ENCODE data around the gene CCR7. TPM values are rescaled to one million over a fixed set of nuclear protein-coding genes. Genes with fewer than 3 reads are reported as not detected.

The CCR7 gene
- polyA plus RNA-seq, 3 donors = 0.24 to 0.65 (median 0.54) TPM

DNA sequence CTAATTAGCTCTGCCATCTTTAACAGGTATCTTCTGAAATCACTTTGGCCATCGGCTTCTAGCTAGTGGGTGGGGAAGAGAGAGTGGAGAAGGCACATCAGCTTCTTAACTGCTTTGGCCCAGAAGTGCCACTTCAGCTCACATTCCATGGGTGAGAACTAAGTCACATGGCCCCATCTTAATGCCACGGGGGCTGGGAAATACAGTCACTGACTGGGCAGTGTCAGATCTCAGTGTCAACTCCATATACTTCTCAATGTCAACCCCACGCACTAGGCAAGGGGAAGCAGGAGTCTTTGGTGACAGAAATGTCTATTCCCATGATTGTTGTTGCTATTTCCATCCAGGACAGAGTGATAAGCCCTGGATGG is 29.4 kb downstream of the CCR7 start:
- no peak for DNase-seq

DNA sequence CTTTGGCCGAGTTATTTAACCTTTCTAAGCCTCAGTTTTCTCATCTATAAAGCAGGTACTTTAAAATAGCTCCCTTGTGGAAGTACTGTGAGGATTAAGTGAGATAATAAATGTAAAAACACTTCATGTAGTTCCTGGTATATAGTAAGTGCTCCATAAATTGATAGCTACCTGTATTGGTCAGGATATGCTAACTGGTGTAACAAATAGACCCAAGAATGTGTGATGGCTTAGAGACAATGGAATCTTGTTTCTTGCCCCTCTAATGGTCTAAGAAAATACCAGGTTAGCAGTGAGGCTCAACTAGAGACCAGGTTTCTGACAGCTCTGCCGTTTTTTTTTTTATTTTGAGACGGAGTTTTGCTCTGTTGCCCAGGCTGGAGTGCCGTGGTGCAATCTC is 29.8 kb downstream of the CCR7 start:
- DNase-seq = no peak

DNA sequence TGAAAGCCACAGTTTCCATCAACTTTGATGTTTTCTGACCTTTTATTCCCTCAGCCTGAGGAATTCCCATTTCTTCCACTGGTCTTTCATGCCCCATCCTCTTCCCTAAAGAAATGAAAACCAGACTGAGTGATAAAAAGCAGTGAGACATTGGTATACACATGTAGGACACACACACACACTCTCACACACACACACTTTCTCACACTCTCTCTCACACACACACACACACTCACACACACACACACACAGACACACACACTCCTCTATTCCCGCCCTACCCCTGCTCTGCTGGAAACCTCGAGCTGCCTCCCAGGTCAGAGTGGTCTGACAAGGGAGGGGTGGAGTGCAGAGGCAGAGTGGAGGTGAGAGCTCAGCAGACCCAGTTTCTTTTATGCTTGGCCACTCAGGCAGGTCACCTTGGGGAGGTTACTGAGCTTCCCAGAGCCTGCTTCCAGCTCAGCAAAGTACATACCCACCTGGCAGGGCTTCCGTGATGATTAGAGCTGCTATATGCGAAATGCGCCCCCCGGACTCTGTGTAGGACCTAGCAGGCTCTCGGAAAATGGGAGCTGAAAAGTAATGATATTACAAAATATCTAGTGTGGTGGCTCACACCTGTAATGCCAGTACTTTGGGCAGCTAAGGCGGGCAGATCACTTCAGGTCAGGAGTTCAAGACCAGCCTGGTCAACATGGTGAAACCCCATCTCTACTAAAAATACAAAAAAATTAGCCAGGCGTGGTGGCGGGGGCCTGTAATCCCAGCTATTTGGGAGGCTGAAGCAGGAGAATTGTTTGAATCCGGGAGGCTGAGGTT is 30.7 kb downstream of the CCR7 start:
- DNase-seq = no peak

DNA sequence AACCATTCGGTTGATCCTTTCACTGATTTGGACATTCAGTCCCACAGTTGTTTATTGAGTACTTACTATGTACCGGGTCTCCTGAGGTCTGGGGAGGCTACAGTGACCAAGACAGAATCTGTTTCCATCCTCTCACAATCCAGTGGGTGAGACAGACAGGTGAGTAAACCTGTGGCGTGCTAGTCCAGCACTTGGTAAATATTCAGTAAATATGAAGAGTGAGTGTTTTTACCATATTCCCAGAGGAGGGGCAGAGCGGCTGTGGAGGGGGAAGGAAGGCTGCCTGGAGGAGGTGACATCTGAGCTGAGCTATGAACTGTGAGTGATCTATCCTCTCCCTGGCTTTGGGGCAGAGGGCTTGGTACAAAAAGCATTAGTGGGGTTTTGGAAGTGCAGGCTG is 31.4 kb downstream of the CCR7 start:
- no peak for DNase-seq

DNA sequence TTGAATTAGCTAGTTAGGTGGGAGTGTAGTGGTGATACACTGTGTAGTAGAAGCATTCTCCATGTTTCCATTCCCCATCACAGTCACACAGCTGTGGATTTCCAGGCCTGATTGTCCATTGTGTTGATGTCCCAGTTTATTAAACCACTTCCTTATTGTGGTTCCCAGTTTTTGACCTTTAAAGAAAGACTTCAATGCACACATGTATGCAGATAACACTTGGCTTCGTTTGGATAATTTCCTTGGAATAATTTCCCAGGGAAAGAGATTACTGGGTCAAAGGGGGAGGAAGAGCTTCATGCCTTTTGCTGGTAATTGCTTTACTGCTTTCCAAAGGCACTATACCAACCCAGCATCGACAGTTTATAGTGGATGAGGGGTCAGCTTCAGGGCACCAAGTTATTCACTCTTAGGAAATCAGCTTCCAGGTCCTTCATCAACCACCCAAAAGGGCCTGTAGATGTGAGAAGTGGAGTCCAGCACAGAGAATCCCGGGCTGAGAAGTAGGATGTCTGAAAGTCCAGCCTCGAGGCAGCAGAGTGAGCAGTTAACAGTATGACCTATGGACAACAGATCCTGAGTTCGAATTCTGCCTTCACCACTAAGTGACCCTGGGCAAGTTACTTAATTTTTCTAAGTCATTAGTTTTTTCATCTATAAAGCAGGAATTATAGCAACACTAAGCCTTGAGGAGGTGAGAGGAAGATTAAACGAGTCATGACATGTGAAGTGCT is 32.6 kb downstream of the CCR7 start:
- no peak for DNase-seq

DNA sequence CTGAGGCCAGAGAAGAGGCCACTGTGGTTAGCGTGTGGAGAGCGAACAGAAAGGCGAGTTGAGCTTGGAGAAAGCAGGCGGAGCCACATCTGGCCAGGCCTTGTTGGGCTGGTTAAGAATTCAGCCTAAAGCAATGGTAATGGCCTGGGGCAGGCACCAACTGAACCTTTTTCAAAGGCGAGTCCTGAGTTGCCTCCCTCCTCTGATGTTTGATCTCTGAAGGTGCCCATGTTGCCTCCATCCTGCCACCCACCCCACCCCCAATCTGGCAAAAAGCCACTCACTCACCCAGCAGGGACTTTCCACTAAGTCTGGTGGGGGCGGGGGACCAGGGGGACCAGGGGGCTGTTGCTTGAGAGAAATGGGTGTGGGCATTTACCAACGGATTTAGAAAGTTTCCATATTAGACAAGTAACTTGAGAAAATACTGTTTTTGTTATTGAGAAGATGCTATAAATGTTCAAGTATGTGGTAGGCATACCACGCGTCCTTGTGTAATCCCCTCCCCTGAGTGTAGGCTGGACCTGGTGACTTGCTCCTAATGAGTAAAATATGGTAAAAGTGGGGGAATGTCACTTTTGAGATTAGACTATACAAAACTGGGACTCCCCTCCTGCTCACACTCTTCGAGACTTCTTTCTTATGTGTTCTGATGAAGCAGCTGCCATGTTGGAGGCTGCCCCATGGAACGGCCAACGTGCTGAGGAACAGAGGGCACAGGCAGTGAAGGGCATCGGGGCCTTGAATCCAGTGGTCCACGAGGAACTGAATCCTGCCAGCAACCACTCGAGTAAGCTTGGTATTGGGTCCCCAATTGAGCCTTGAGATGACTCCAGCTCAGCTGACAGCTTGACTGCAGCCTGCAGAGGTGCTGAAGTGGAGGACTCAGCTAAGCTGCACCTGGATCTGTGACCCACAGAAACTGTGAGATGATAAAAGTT is 34.0 kb downstream of the CCR7 start:
- DNase-seq = no peak

DNA sequence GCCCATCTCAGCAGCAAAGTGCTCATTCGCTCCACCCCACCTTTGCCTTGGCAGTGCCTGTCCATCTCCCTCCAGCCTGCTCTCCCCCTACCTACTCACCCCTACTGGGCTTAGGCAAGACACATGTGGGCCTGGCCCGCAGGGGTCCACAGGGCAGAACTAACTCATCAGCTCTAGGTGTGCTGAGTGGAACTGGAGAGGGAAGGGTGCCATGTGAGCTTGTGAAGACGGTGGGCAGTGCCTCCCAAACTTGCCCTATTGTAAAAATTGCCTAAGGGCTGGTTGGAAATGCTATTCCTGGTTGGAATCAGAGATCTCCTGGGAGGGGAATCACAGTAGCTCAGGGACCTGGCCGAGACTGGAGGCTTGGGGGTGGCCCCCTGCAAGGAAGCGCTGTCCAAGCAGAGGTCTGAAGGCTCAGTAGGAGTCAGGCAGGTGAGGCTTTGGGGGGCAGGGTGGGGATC is 34.7 kb downstream of the CCR7 start:
- DNase-seq = no peak

DNA sequence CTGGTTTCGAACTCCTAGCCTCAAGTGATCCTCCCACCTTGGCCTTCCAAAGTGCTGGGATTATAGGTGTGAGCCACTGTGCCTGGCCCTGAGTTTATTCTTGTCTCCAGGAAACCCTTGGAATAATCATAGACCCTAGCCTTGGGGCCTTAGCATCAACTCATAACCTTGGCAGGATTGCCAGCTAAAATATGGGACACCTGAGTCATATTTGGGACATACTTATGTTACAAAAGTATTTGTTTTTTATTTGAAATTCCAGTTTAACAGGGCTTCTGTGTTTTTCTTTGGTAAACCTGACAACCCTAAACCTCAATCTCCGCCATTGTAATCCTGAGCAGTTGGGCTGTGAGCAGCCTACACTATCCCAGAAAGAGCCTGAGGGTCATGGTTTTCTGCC is 35.3 kb downstream of the CCR7 start:
- no peak for DNase-seq

DNA sequence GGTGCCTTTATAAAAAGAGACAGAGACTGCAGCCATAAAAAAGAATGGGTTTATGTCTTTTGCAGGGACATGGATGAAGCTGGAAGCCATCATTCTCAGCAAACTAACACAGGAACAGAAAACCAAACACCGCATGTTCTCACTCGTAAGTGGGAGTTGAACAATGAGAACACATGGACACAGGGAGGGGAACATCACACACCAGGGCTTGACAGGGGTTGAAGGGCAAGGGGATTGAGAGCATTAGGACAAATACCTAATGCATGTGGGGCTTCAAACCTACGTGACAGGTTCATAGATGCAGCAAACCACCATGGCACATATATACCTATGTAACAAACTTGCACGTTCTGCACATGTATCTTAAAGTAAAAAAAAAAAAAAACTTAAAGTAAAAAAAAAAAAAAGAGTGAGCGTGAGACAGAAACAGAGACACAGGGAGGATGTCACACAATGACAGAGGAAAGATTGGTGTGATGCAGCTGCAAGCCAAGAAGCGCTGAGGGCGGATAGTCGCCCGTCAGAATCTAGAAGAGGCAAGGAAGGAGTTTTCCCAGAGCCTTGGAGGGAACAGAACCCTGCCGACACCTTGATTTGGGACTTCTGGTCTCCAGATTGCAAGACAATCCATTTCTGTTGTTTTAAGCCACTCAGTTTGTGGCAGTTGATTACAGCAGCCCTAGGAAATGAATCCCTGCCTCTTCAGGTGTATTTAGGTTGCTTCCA is 36.4 kb downstream of the CCR7 start:
- DNase-seq = no peak

DNA sequence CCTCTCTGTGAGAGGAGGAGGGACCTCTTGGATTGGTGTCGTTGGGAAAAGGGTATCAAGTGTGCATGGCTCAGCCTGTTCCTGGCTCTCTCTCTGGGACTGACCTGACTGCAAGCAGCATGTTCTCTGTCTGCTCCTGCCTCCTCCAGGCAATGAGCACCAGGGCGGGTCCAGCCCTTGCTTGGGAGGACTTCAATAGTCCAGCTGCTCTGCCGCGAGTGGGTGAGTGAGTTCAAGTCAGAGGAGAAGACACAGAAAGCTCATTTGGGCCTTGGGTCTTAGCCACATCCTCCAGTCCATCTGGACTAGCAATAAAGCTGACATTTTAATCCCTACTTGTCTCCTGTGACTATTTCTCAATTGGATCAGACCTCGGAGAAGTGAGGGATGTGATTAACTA is 38.6 kb downstream of the CCR7 start:
- no peak for DNase-seq

DNA sequence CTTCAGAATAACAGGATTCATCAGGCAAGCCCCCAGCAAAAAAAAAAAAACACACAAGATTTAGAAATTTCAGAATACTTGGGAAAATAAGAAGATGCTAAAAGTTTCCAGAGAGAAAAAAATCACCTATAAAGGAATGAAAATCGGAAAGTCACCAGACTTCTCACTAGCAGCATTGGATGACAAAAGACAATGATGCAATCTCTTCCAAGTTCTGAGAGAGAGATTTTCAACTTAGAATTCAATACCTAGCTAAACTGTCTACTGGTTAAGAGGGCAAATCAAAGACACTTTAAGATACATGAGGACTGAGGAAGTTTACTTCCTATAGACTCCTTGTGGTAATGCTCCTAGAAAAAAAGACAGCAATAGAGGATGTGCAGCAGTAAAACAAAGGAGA is 40.0 kb downstream of the CCR7 start:
- DNase-seq = no peak

DNA sequence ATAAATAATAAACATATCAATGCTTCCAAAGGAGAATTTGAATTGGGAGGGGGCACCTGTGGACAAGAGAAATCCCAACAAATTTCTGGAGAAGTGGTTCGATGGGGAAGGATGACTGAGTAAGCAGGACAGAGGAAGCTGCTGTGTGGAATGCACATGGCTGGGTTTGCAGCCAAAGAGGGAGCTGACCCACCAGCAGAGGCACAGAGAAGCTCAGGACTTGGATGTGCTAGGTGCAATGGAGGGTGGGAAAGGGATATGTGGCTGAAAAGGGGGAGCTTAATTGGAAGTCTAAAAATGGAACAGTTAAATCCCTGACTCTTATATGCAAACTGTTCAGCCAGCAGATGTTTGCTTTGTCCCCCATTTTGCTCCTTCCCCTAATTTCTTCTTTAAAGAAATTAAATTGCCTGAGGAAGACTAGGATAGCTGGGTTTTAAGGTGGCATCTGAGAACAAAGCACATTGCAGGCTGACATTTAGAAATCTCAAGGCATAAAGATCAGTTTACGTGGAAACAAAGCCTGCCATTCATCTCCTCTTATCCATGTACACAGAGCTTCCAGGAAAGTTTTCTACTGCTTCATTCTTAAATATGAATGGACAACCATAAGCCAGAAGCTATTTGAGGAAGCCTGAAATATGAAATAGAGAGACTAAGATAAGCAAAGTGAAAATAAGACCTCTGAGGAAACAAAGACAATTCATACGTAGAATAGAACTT is 40.9 kb downstream of the CCR7 start:
- DNase-seq = no peak

DNA sequence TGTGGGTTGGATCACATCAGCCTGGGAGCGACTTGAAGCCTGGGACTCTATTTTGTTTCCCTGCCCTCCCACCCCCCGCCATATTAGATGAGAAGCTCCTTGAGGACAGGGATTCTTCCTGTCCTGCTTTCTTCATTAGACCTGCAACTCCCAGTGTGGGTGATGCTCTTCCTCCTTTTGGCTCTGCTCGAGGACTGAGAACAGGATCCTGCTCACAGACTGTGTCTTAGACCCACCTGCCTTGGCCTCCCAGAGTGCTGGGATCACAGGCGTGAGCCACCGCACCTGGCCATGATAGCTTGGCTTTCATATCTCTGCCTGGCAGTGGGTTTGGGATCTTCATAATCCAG is 42.3 kb downstream of the CCR7 start:
- DNase-seq = no peak

DNA sequence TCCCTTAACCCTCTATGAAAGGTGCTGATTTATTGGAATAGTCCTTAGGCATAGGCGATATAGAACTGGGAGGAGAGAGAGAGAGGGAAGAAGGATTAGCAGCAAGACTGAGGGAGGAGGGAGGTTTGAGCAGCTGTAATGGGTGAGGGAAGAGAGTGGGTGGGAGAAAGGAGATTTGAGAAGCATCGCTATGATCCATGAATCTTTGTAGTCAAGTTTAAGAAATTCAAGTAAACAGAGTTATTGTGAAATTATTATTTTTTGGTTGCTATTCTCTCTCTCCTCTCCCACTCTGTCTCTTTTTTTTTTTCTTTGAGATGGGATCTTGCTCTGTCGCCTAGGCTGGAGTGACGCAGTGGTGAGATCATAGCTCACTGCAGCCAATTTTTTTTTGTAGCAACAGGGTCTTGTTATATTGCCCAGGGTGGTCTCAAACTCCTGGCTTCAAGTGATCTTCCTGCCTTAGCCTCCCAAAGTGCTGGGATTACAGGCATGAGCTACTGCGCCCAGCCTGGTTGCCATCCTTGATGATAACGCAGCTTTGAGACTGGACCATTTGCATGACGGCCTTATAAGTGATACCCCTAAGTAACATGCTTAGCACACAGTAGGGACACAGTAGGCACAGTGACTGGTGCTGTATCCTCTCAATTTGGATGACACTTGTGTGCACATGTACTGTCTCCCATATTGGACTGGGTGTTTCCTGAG is 42.9 kb downstream of the CCR7 start:
- DNase-seq = no peak

DNA sequence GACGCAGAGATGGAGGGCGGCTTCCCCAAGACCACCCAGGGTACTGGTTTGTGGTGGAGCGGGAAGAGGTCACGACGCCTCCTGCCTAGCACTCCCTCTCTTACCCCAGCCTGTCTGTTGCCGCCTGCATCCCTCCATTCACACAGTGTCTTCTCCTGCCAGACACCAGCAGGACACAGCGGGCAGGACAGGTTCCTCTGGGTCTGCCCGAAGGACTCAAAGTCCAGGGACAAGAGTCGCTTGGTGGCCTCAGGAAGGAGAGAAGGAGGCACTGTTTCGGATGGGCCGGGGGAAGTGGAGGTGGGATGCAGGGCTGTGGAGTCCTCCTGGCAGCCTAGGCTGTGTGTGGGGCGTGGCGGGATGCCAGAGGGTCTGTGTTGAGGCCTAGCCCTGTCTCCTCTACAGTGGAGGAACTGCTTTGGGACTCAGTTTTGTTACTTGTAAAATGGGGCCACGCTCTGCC is 44.2 kb downstream of the CCR7 start:
- no peak for DNase-seq

DNA sequence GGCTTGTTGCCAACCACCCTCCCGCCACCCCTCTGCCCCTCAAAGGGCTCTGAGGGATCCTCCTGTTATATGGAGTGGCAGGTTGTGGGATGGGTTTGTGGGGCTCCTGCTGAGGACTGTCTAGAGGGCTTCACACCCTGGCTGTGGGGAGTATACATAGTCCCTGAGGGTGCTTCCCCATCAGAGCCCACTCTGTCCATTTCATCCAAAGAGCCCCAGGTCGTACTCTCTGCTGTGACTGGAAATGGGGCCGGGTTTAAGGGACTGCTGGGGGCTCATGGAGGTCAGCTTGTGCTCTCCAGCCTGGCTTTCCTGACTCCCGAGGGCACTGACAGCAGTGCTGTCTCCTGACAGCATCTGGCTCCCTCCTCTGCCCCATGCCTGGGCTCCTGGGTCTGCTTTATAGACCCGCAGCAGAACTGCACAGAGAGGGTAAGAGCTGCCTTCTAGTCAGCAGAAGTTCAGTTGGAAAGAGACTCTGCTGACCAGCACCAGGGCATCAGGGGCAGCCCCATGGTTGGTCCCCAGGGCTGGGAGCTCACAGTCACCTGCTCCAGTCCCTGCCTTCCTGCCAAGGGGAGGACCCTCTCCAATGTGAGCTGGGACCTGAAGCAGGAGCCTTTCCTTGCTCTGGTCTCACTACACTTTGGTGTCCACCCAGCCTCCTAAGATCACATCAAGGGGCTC is 46.0 kb downstream of the CCR7 start:
- no peak for DNase-seq

DNA sequence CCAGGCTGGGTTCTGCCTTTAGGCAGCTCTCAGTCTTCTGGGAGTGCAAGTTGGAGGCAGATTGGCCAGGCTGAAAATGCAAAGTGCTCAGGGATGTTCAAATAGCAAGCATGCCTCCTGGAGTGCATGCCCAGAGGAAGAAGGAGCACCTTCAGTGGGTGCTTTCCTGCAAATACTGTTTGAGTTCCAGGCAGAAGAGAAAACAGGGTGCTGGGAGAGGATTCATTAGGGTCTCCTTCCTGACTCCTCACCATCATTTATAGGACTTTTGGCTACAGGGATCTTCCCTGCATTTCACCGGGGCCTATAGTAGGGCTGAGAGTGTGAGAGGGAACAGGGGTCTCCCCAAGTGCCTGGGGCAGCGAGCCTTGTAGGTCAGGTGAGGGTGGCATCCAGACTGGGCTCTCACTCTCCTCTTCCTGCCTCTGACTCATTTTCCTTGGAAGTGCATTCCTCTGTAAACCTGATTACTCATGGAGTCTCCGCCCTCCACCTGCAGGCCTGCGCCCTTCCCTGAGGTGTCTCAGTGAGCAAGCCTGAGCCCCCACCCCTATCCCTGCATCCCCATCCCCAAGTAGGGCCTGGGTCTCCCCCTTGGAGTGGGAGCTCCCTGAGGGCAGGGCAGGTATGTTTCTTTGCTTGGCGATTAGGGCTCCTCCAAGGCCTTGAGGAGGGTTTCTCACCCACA is 46.7 kb downstream of the CCR7 start:
- DNase-seq = no peak

DNA sequence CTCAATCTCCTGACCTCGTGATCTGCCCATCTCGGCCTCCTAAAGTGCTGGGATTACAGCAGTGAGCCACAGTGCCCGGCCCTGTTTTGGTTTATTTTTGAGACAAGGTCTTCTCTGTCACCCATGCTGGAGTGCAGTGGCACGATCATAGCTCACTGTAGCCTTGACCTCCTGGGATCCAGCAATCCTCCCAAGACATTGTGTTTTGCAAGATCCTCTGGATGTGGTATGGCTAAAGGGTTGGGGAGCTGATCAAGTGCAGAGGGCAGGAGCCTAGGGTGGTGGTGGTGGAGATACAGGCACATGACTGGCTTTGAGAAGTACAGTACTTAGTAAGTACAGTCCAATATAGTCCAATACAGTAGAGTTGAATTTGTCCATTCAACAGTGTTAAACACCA is 47.3 kb downstream of the CCR7 start:
- no peak for DNase-seq

DNA sequence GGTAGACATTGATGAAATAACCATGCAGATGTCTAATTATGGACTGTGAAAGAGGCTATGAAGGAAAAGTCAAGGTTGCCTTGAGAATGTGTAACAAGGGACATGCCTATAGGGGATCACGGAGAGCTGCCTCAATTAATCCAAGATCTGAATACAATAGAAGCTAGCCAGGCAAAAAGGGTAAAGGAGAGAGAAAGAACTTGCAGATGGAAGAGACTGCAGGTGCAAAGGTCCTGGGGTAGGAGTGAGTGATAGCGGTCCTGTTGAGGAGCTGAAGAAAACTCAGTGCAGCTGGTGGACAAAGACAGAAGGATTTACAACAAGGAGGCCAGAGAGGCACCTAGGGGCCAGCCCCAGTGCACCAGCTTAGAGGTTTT is 48.0 kb downstream of the CCR7 start:
- DNase-seq = no peak

Data from renal pelvis (tissue), 4 donors.